Measurements from ENCODE around the gene RNF217.

GRCh38 chr6:124928851-124929250, 33.4 kb upstream of the RNF217 start:
- TF ChIP-seq CTCF (IDR thresholded peaks at IDR 0.05 in 4 of 5, conservative IDR thresholded peaks at IDR 0.05 in 1 of 5) (no peak), POLR2A (IDR thresholded peaks at IDR 0.05) (no peak)
